GM13977 (cell line): ENCODE measurements around the gene CALN1.

Experiments used
- DNase-seq: peaks from one replicate; pipeline ENCODE4 v3.0.0; 2012; ENCODE audit warnings: low spot score
- in situ Hi-C: fragments of 300-500 bp; cut with MboI; formaldehyde crosslinking; loops from one replicate; pipeline ENCODE4 v1.12.0; 2022; ENCODE audit warnings: low sequenced_read_pairs, low pct_unique_long_range_greater_than_20kb, mixed read lengths, inconsistent platforms; ENCODE audit not compliant: unreplicated experiment
- TF ChIP-seq, protein P1 (sequence below): IDR thresholded peaks from 2 replicates; pipeline ENCODE4 v1.5.1; 2012; ENCODE audit warnings: mild to moderate bottlenecking, control low read depth; ENCODE audit not compliant: insufficient read depth; ENCODE audit errors: extremely low read depth, missing control alignments

The CALN1 gene

DNA sequence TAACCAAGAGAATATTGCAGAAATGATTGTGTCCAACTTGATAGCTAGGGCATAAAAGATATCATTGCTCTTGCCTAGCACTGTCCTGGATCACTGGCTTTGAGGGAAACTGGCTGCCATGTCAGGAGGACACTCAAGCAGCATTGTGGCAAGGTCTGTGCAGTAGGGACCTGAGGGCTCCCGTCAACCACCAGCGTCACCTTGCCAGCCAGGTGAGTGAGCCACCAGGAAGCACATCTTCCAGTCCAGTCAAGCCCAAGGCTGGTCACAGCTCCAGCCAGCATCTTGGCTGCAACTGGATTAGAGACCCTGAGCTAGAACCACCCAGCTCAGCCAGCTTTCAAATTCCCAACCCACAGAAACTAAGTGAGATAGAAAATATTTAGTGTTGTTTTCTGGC is 392.7 kb downstream of the CALN1 start:
- in situ Hi-C loops = no loop called here
- TF ChIP-seq, protein P1, sequence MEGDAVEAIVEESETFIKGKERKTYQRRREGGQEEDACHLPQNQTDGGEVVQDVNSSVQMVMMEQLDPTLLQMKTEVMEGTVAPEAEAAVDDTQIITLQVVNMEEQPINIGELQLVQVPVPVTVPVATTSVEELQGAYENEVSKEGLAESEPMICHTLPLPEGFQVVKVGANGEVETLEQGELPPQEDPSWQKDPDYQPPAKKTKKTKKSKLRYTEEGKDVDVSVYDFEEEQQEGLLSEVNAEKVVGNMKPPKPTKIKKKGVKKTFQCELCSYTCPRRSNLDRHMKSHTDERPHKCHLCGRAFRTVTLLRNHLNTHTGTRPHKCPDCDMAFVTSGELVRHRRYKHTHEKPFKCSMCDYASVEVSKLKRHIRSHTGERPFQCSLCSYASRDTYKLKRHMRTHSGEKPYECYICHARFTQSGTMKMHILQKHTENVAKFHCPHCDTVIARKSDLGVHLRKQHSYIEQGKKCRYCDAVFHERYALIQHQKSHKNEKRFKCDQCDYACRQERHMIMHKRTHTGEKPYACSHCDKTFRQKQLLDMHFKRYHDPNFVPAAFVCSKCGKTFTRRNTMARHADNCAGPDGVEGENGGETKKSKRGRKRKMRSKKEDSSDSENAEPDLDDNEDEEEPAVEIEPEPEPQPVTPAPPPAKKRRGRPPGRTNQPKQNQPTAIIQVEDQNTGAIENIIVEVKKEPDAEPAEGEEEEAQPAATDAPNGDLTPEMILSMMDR = no peak
- DNase-seq = no peak

DNA sequence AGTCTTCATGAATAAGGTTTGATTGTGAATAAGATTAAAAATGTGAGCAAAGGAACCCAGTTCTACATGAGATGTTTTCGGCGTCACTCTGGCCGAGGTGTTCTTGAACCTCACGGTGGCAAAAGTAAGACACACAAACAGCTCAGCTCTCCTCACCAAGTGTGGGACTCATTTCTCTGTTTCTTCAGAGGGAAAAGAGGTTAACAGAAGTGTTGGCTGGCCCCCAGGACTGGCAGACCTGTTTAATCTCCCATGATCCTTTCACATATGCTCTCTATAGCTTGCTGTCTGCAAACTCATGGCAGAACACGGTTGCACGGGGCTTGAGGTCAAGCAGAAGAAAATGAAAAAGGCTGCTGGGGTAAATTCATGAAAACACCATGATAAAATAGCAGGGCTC is 394.4 kb downstream of the CALN1 start:
- in situ Hi-C loops = no loop called here
- TF ChIP-seq, protein P1 = no peak
- no peak for DNase-seq

DNA sequence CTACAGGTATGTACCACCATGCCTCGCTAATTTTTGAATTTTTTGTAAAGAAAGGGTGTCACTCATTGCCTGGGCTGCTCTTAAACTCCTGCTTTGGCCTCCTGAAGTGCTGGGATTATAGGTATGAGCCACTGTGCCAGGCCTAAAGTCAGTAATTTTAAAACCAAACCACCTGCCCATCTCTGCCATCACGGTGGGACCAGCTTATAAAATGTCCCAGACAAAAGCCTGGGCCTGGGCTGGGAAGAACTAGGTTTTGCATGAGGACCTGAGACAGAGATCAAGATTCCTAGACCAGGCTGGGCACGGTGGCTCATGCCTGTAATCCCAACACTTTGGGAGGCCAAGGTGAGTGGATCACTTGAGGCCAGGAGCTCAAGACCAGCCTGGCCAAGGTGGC is 395.6 kb downstream of the CALN1 start:
- no peak for DNase-seq
- TF ChIP-seq, protein P1 = no peak
- in situ Hi-C loops = no loop called here

DNA sequence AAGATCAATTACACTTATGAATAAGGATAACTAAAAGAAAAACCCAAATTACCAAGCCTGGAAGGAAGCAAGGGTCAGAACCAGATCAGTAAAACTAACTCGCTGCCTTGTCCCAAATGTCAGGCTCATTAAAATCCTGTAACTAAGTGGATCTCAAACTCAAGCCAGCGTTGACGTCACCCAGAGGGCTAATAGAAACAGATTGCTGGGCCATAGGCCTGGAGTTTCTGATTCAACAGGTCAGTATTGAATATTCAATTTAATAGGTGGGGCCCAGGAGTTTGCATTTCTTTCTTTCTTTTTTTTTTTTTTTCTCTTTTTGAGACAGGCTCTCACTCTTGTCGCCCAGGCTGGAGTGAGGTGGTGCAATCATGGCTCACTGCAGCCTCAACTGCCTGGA is 397.0 kb downstream of the CALN1 start:
- TF ChIP-seq, protein P1 = no peak
- in situ Hi-C loops = no loop called here
- DNase-seq = no peak

DNA sequence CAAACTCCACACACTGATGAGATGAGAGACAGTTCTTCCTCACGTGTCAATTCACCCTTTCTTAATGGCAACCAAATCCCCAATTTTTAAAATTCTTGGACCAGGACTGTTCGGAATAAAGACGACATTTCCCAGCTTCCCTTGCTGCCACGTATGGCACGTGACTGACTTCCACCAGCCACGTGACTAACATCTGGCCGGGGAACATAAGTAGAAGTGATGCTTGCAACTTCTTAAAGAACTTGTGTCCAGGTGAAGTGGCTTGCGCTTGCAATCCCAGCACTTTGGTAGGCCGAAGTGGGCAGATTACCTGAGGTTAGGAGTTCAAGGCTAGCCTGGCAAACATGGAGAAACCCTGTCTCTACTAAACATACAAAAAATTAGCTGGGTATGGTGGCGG is 405.1 kb downstream of the CALN1 start:
- DNase-seq = no peak
- TF ChIP-seq, protein P1 = no peak
- in situ Hi-C loops = no loop called here

DNA sequence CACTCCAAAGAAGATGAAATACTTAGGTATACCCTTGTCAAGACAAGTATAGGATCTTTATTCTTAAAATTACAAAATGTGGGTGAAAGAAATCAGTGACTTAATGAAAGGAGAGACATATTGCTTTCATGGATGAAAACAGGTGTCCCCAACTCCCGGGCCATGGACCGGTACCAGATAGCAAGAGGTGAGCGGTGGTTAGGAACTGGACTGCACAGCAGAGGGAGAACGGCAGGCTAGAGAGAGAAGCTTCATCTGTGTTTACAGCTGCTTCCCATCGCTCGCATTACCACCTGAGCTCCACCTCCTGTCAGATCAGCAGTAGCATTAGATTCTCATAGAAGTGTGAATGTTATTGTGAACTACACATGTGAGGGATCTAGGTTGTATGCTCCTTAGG is 408.9 kb downstream of the CALN1 start:
- TF ChIP-seq, protein P1 = no peak
- in situ Hi-C loops = no loop called here
- DNase-seq = no peak

DNA sequence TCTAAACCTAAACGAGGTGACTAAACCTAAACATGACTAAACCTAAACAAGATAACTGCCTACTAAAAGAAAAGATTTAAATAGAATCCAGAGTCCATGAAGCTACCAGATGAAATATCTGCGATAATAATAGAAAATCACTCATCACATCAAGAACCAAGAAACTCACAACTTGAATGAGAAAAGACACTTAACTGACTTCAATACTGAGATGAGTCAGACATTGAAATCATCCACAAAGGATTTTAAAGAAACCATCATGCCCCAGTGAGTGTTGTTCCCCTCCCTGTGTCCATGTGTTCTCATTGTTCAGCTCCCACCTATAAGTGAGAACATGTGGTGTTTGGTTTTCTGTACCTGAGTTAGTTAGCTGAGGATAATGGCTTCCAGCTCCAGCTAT is 416.0 kb downstream of the CALN1 start:
- TF ChIP-seq, protein P1 = no peak
- no peak for DNase-seq
- in situ Hi-C loops = no loop called here
